ENCODE data around the gene CAMKMT.
"Not testable (repeated sequence)": the region's sequence is repeated elsewhere in the genome, so short reads cannot be mapped to it uniquely, and the experiment has no call there.

CAMKMT gene

GRCh38 chr2:44582363-44583008 is 220.7 kb downstream of the CAMKMT start:
- no peak for TF ChIP-seq CTCF (IDR thresholded peaks at IDR 0.05; ENCODE audit: low read length, missing control alignments)
- DNase-seq (ENCODE audit: low read depth), result peak; percentile 53
- H3K4me3 ChIP-seq (replicated peaks; ENCODE audit: low read depth, low read length), result no peak overlapping the region

- not testable (repeated sequence) for DNase-seq (ENCODE audit: low read depth); H3K4me3 ChIP-seq (replicated peaks; ENCODE audit: low read depth, low read length)
Measured at GRCh38 chr2:44595615-44596014, 233.9 kb downstream of the CAMKMT start.

DNA sequence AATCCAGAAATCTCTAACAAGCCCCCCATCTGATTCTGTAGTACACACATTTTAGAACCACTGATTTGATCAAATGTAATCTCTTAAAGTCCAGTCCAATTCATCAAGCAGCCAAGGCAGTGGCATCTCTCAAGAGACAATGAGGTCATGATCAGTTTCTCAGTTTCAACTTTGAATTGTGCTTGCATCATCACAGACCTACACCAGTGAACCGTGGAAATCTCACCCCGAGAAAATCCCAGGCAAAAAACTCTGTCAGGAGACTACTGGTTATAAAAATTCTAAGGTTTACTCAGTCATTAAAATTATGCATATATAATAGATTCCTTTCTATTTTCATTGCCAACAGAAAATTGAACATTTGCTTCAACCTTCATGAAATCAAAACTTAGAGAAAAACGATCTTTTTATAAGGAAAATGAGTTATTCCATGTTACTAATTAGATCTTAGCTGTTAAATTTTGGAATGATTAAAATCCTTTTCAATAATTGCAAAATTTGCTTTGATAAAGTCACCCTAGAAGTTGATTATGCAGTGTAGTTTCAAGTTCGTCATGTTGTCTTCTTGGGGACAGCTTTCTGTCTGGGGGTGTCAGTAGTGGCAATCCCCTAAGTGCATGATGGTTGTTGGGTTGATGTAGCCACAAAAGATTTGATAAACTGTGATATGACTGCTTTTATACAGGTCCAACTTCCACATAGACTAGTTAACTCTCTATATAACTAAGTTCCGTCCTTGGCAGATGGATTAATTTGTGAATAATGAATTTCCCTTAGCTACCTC is 235.0 kb downstream of the CAMKMT start:
- H3K4me3 ChIP-seq (replicated peaks; ENCODE audit: low read depth, low read length), result no peak overlapping the region
- TF ChIP-seq CTCF (IDR thresholded peaks at IDR 0.05; ENCODE audit: low read length, missing control alignments), result no peak
- DNase-seq (ENCODE audit: low read depth), result no peak

GRCh38 chr2:44598330-44599119 is 236.8 kb downstream of the CAMKMT start:
- no peak for TF ChIP-seq CTCF (IDR thresholded peaks at IDR 0.05; ENCODE audit: low read length, missing control alignments)
- no peak overlapping the region for H3K4me3 ChIP-seq (replicated peaks; ENCODE audit: low read depth, low read length)
- no peak for DNase-seq (ENCODE audit: low read depth)

- no peak for DNase-seq (ENCODE audit: low read depth)
- TF ChIP-seq CTCF (IDR thresholded peaks at IDR 0.05; ENCODE audit: low read length, missing control alignments), result no peak
- no peak overlapping the region for H3K4me3 ChIP-seq (replicated peaks; ENCODE audit: low read depth, low read length)
Measured at GRCh38 chr2:44599130-44599529, 237.4 kb downstream of the CAMKMT start.

GRCh38 chr2:44602446-44602845 is 240.7 kb downstream of the CAMKMT start:
- TF ChIP-seq CTCF (IDR thresholded peaks at IDR 0.05; ENCODE audit: low read length, missing control alignments), result no peak
- no peak for DNase-seq (ENCODE audit: low read depth)
- H3K4me3 ChIP-seq (replicated peaks; ENCODE audit: low read depth, low read length), result no peak overlapping the region

- no peak overlapping the region for H3K4me3 ChIP-seq (replicated peaks; ENCODE audit: low read depth, low read length)
- no peak for TF ChIP-seq CTCF (IDR thresholded peaks at IDR 0.05; ENCODE audit: low read length, missing control alignments)
- no peak for DNase-seq (ENCODE audit: low read depth)
Measured at GRCh38 chr2:44605511-44605910, 243.8 kb downstream of the CAMKMT start.
